IMR-90 (cell line): ENCODE measurements around the gene STK10. TPM values are rescaled to one million over a fixed set of nuclear protein-coding genes. Genes with fewer than 3 reads are reported as not detected.

ENCODE experiments used
- ATAC-seq: fragments of 200-7000 bp; cut with Tn5 transposase; 2 replicates; pipeline ENCODE4 v1.9.1; 2020; ENCODE audit warnings: low read depth, mild to moderate bottlenecking, moderate library complexity
- BruUV-seq: library from RNA; stranded (reverse); fragments of 400-500 nt; replicated peaks from 2 replicates; lab custom pipeline; 2021; lab: Mats Ljungman, UMichigan
- CTCF ChIA-PET: fragments of 300-600 bp; formaldehyde crosslinking; extraction: SDS; loops from one replicate; lab custom pipeline; 2021; ENCODE audit warnings: antibody characterized with exemption; lab: Yijun Ruan, JAX
- POLR2A ChIA-PET: fragments of 300-600 bp; sonication (Branson Sonifier 250); formaldehyde crosslinking; loops from one replicate; lab custom pipeline; 2022; ENCODE audit warnings: antibody characterized with exemption; ENCODE audit not compliant: unreplicated experiment; lab: Charles Lee
- DNase-seq: peaks from one replicate; pipeline ENCODE4 v3.0.0; 2013
- H2AFZ ChIP-seq: replicated peaks from 2 replicates; pipeline ENCODE3; 2013; ENCODE audit warnings: low read length, mild to moderate bottlenecking; ENCODE audit not compliant: poor library complexity
- H2AK5ac ChIP-seq: 2 replicates; pipeline ENCODE4 v1.6.1; 2013; ENCODE audit warnings: low read depth, low read length, inconsistent platforms
- H2AK9ac ChIP-seq: replicated peaks from 2 replicates; pipeline ENCODE3; 2013; ENCODE audit warnings: mild to moderate bottlenecking, low read depth, low read length, moderate library complexity; ENCODE audit not compliant: poor library complexity
- H2BK120ac ChIP-seq: 2 replicates; pipeline ENCODE4 v1.6.1; 2013; ENCODE audit warnings: low read depth, low read length, inconsistent platforms
- H2BK15ac ChIP-seq: 3 replicates; pipeline ENCODE4 v1.6.1; 2013; ENCODE audit warnings: low read depth, low read length, inconsistent platforms
- H2BK20ac ChIP-seq: 2 replicates; pipeline ENCODE4 v1.6.1; 2013; ENCODE audit warnings: low read depth, mild to moderate bottlenecking, inconsistent platforms, low read length, moderate library complexity
- H2BK5ac ChIP-seq: 2 replicates; pipeline ENCODE4 v1.6.1; 2013; ENCODE audit warnings: mild to moderate bottlenecking, low read depth, low read length, inconsistent platforms; ENCODE audit not compliant: poor library complexity, severe bottlenecking
- H3K14ac ChIP-seq: replicated peaks from 2 replicates; pipeline ENCODE4 v1.6.1; 2013; ENCODE audit warnings: low read depth, low read length, inconsistent platforms
- H3K18ac ChIP-seq: 2 replicates; pipeline ENCODE4 v1.6.1; 2013; ENCODE audit warnings: low read depth, low read length, control low read depth
- H3K23ac ChIP-seq: 2 replicates; pipeline ENCODE4 v1.6.1; 2013; ENCODE audit warnings: low read depth, low read length, inconsistent platforms
- H3K27ac ChIP-seq: 2 replicates; pipeline ENCODE4 v1.5.1; 2013; ENCODE audit warnings: mild to moderate bottlenecking, control low read depth, low read length; ENCODE audit not compliant: insufficient read depth
- H3K27me3 ChIP-seq: 2 replicates; pipeline ENCODE4 v1.6.1; 2013; ENCODE audit warnings: low read length; ENCODE audit not compliant: control insufficient read depth, insufficient read depth
- H3K36me3 ChIP-seq: 2 replicates; pipeline ENCODE4 v1.6.1; 2013; ENCODE audit warnings: low read length, mixed read lengths; ENCODE audit not compliant: control insufficient read depth, insufficient read depth
- H3K4ac ChIP-seq: 2 replicates; pipeline ENCODE4 v1.6.1; 2013; ENCODE audit warnings: low read depth, low read length, inconsistent platforms
- H3K4me1 ChIP-seq: 2 replicates; pipeline ENCODE4 v1.6.1; 2013; ENCODE audit warnings: low read length, mixed read lengths; ENCODE audit not compliant: control insufficient read depth, insufficient read depth
- H3K4me2 ChIP-seq: 2 replicates; pipeline ENCODE4 v1.6.1; 2013; ENCODE audit warnings: low read depth, mild to moderate bottlenecking, control low read depth, low read length, moderate library complexity
- H3K4me3 ChIP-seq: 2 replicates; pipeline ENCODE4 v1.5.1; 2013; ENCODE audit warnings: low read depth, mild to moderate bottlenecking, control low read depth, low read length, moderate library complexity; ENCODE audit not compliant: insufficient read depth
- H3K56ac ChIP-seq: 2 replicates; pipeline ENCODE4 v1.6.1; 2013; ENCODE audit warnings: low read length, inconsistent platforms; ENCODE audit not compliant: insufficient read depth; ENCODE audit errors: extremely low read depth
- H3K79me1 ChIP-seq, 2 experiments: 2 replicates each; pipeline ENCODE4 v1.6.1; 2013; ENCODE audit warnings: low read length in 2 of 2, inconsistent platforms in 1 of 2, low read depth in 1 of 2
- H3K9ac ChIP-seq: 2 replicates; pipeline ENCODE4 v1.6.1; 2013; ENCODE audit warnings: low read depth, low read length, control low read depth
- H3K9me1 ChIP-seq: 2 replicates; pipeline ENCODE4 v1.6.1; 2013; ENCODE audit warnings: low read length, inconsistent platforms; ENCODE audit not compliant: insufficient read depth
- H3K9me3 ChIP-seq: 2 replicates; pipeline ENCODE4 v1.6.1; 2013; ENCODE audit warnings: low read length; ENCODE audit not compliant: control insufficient read depth, insufficient read depth
- H4K20me1 ChIP-seq: 2 replicates; pipeline ENCODE4 v1.6.1; 2013; ENCODE audit warnings: low read length, inconsistent platforms; ENCODE audit not compliant: insufficient read depth
- H4K5ac ChIP-seq: 2 replicates; pipeline ENCODE4 v1.6.1; 2013; ENCODE audit warnings: mild to moderate bottlenecking, low read depth, low read length, control low read depth
- H4K8ac ChIP-seq, 2 experiments: 2 replicates each; pipeline ENCODE4 v1.6.1; 2013; ENCODE audit warnings: low read depth in 2 of 2, low read length in 2 of 2, control low read depth in 1 of 2, inconsistent platforms in 1 of 2
- H4K91ac ChIP-seq: 2 replicates; pipeline ENCODE4 v1.6.1; 2013; ENCODE audit warnings: low read depth, low read length, inconsistent platforms; ENCODE audit not compliant: insufficient read depth
- CTCF ChIP-seq: conservative IDR thresholded peaks from 2 replicates; pipeline ENCODE4 v1.5.1; 2012; ENCODE audit warnings: mild to moderate bottlenecking, low read depth, low read length, improper control_type of control experiment
- MXI1 ChIP-seq: IDR thresholded peaks from 2 replicates; pipeline ENCODE4 v1.6.1; 2012; ENCODE audit warnings: low read depth, mild to moderate bottlenecking, low read length, moderate library complexity, borderline replicate concordance
- RAD21 ChIP-seq: IDR thresholded peaks from 2 replicates; pipeline ENCODE4 v1.6.1; 2012; ENCODE audit warnings: low read length, improper control_type of control experiment
- RFX5 ChIP-seq: IDR thresholded peaks from 2 replicates; pipeline ENCODE4 v1.8.0; 2012; ENCODE audit warnings: low read depth, mild to moderate bottlenecking, low read length, moderate library complexity
- SMC3 ChIP-seq: fragments of 150-350 bp; IDR thresholded peaks from 2 replicates; pipeline ENCODE4 v1.6.1; 2016; ENCODE audit warnings: low read depth, mild to moderate bottlenecking, antibody characterized with exemption, low read length, moderate library complexity
- WGBS, 2 experiments: methylation state at CpG; one replicate each; pipeline versions ENCODE4 v1.1.5 to v1.1.7; 2013; ENCODE audit warnings: missing lambda C conversion rate in 2 of 2; ENCODE audit not compliant: insufficient read length in 1 of 2; ENCODE audit errors: extremely low coverage in 2 of 2; 5-methylcytosine and 5-hydroxymethylcytosine counted together
- dilution Hi-C: fragments of 300-500 bp; cut with HindIII; formaldehyde crosslinking; loops from one replicate; pipeline ENCODE4 v1.14.3; 2018; ENCODE audit warnings: low sequenced_read_pairs; ENCODE audit not compliant: unreplicated experiment
- in situ Hi-C: fragments of 300-500 bp; cut with MboI; formaldehyde crosslinking; loops from 3 replicates; pipeline ENCODE4 v1.14.3; 2019; ENCODE audit warnings: low sequenced_read_pairs, inconsistent platforms, mixed read lengths
- intact Hi-C: fragments of 100-400 bp; cut with micrococcal nuclease; formaldehyde crosslinking; loops from 2 replicates; pipeline ENCODE4 v1.10.0; 2022
- polyA plus RNA-seq, 3 experiments: library from polyadenylated mRNA; depleted of rRNA; stranded (reverse); fragments of >200 nt; gene quantifications; 2 replicates each; pipeline ENCODE4 v1.2.3, GENCODE V29; 2012; ENCODE audit warnings: low replicate concordance in 1 of 3
- total RNA-seq: library from RNA; depleted of rRNA; stranded (reverse); fragments of >200 nt; gene quantifications from 2 replicates; pipeline ENCODE4 v1.2.3, GENCODE V29; 2012

The STK10 gene
- total and polyA plus RNA-seq, 2 of the 4 experiments (the other 2 are of a cell fraction) = 15.4 to 18.5 TPM

- intact Hi-C loops = loop anchor here (1.0 kb wide), 1 partner anchor 147 kb away; no protein-coding TSS in a partner anchor
- Histone ChIP-seq H4K20me1 (no peaks in the 10 kb centered on the region), H4K8ac (no peak overlapping the region), H3K27me3 (no peaks in the 10 kb centered on the region), H3K14ac (no peak overlapping the region), H2BK20ac (no peak overlapping the region), H2AK5ac (no peak overlapping the region), H3K4me1 (no peaks in the 10 kb centered on the region), H3K4ac (no peak overlapping the region), H4K91ac (no peak overlapping the region), H3K9ac (no peak overlapping the region), H2BK120ac (no peak overlapping the region), H3K9me3 (no peaks in the 10 kb centered on the region), H4K5ac (no peak overlapping the region), H2AFZ (no peak overlapping the region), H3K9me1 (0 out of 2 replicates have a peak, but pooled peaks cover 3% of the 10 kb centered on the region), H3K56ac (no peak overlapping the region), H3K18ac (no peak overlapping the region), H3K4me2 (no peak overlapping the region), H3K23ac (no peak overlapping the region), H3K27ac (no peak overlapping the region), H2AK9ac (no peak overlapping the region), H2BK15ac (no peak overlapping the region), H3K4me3 (no peak overlapping the region), H3K36me3 (peaks cover 40% of the 10 kb centered on the region), H2BK5ac (no peak overlapping the region), H3K79me1 (no peaks in the 10 kb centered on the region)
- CTCF ChIA-PET = interaction anchor here (1.1 to 1.5 kb wide), 3 partner anchors 12 to 154 kb away, joined by 3 to 12 read pairs (median 3); no protein-coding TSS in a partner anchor
- 71% methylated on average over 1 of the region's 5 CpGs; no CpG with 5 or more reads in 1 of the 2 experiments for WGBS, 2 experiments
- dilution Hi-C loops = no loop called here
- TF ChIP-seq CTCF (peak; percentile 55), MXI1 (no peak), SMC3 (peak; percentile 53), RAD21 (peak; percentile 69), RFX5 (no peak)
- DNase-seq (no peak), ATAC-seq (peak; percentile 63)
- no TSS peak for BruUV-seq
- POLR2A ChIA-PET = no interaction called here
- in situ Hi-C loops = no loop called here
These were observed 128.3 kb downstream of the STK10 start for GRCh38 chr5:172059661-172060100.
